NB4 (cell line): Measurements from ENCODE around the gene PRRX2.

Experiments used
- POLR2A ChIP-seq: IDR thresholded peaks from 2 replicates; pipeline ENCODE4 v1.6.1; 2011; ENCODE audit warnings: mild to moderate bottlenecking; ENCODE audit not compliant: insufficient read length; ENCODE audit errors: extremely low read depth
- TF ChIP-seq, protein P1 (sequence below): IDR thresholded peaks from one replicate; pipeline ENCODE4 v1.5.1; 2012; ENCODE audit warnings: low read depth, low read length

DNA sequence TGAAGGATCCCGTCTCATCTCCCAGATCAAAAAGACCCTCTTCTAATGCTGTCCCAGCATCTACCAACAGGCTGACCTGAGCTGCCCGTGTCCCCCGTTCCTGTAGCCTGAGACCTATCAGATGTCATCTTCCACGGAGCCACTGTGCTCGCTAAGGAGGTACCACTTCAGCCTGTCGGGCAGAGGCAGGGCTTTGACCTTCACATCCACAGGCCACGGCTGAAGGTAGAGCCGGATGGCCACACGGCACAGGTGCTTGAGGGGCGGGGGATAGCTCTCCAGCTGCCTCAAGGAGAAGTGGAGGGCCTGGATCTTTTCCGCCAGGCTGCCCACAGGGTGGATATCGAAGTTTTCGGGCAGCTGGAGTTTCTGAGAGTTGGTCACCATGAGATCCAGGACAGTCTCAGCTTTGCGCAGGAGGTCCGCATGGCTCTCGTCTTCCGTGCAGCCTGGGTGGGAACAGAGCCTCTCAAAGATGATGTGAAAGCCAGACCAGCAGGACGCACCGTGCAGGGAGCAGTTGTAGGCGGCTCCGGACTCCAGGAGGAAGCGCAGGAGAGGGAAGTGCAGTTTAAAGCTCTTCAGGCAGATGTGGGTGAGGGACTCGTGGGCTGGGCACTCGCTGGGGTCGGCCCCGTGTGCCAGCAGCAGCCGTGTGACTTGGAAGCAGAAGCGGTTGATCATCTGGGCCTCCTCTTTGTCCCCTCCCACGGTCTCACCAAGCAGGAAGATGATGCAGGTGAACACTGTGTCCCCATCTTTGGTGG, 27.6 kb upstream of the PRRX2 start:
- TF ChIP-seq POLR2A: no peak
- TF ChIP-seq, protein P1, sequence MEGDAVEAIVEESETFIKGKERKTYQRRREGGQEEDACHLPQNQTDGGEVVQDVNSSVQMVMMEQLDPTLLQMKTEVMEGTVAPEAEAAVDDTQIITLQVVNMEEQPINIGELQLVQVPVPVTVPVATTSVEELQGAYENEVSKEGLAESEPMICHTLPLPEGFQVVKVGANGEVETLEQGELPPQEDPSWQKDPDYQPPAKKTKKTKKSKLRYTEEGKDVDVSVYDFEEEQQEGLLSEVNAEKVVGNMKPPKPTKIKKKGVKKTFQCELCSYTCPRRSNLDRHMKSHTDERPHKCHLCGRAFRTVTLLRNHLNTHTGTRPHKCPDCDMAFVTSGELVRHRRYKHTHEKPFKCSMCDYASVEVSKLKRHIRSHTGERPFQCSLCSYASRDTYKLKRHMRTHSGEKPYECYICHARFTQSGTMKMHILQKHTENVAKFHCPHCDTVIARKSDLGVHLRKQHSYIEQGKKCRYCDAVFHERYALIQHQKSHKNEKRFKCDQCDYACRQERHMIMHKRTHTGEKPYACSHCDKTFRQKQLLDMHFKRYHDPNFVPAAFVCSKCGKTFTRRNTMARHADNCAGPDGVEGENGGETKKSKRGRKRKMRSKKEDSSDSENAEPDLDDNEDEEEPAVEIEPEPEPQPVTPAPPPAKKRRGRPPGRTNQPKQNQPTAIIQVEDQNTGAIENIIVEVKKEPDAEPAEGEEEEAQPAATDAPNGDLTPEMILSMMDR: no peak
